WTC11 (cell line): Measurements from ENCODE around the gene ADAMTS5. TPM values are rescaled to one million over a fixed set of nuclear protein-coding genes. Genes with fewer than 3 reads are reported as not detected.

Experiments
- ATAC-seq: fragments of 200-7000 bp; cut with Tn5 transposase; 2 replicates; pipeline ENCODE4 v1.10.0; 2021; ENCODE audit warnings: mild to moderate bottlenecking, moderate library complexity
- CTCF ChIA-PET: fragments of 300-600 bp; sonication (Branson Sonifier 250); formaldehyde crosslinking; loops from one replicate; lab custom pipeline; 2021; ENCODE audit warnings: antibody characterized with exemption; lab: Charles Lee
- POLR2A ChIA-PET: fragments of 350-600 bp; sonication (Branson Sonifier 250); formaldehyde crosslinking; loops from one replicate; lab custom pipeline; 2021; ENCODE audit warnings: antibody characterized with exemption; lab: Charles Lee
- DNase-seq: peaks from one replicate; pipeline ENCODE4 v3.0.0; 2021; ENCODE audit warnings: low spot score
- H3K27ac Mint-ChIP-seq: 2 replicates; pipeline ENCODE4 v1.8.0; 2021; ENCODE audit warnings: mixed read lengths
- H3K27me3 Mint-ChIP-seq: 2 replicates; pipeline ENCODE4 v1.8.0; 2021; ENCODE audit warnings: low read depth, mild to moderate bottlenecking, moderate library complexity, mixed read lengths
- H3K36me3 Mint-ChIP-seq: 2 replicates; pipeline ENCODE4 v1.8.0; 2021; ENCODE audit warnings: mixed read lengths
- H3K4me1 Mint-ChIP-seq: 2 replicates; pipeline ENCODE4 v1.8.0; 2022; ENCODE audit warnings: mixed read lengths
- H3K4me3 Mint-ChIP-seq: 2 replicates; pipeline ENCODE4 v1.8.0; 2021; ENCODE audit warnings: mild to moderate bottlenecking, moderate library complexity, mixed read lengths
- H3K9me3 Mint-ChIP-seq: 2 replicates; pipeline ENCODE4 v1.8.0; 2021; ENCODE audit warnings: mixed read lengths
- ATF3 ChIP-seq: sonication (generic); formaldehyde crosslinking; conservative IDR thresholded peaks from 2 replicates; pipeline ENCODE4 v1.8.1; 2022; ENCODE audit warnings: mild to moderate bottlenecking, missing genetic modification reagents
- ATF6 ChIP-seq: sonication (generic); formaldehyde crosslinking; IDR thresholded peaks from 2 replicates; pipeline ENCODE4 v1.8.1; 2023; ENCODE audit warnings: mild to moderate bottlenecking, missing genetic modification reagents
- CBFB ChIP-seq: sonication (generic); formaldehyde crosslinking; IDR thresholded peaks from 2 replicates; pipeline ENCODE4 v1.8.1; 2022; ENCODE audit warnings: mild to moderate bottlenecking, low read depth, missing genetic modification reagents
- CREB1 ChIP-seq: sonication (generic); formaldehyde crosslinking; IDR thresholded peaks from 2 replicates; pipeline ENCODE4 v1.8.0; 2023; ENCODE audit warnings: mild to moderate bottlenecking, missing genetic modification reagents
- CREM ChIP-seq: sonication (generic); formaldehyde crosslinking; IDR thresholded peaks from 2 replicates; pipeline ENCODE4 v1.8.1; 2022; ENCODE audit warnings: mild to moderate bottlenecking, missing genetic modification reagents, moderate library complexity
- E2F4 ChIP-seq: sonication (generic); formaldehyde crosslinking; IDR thresholded peaks from 2 replicates; pipeline ENCODE4 v1.8.1; 2022; ENCODE audit warnings: low read depth, mild to moderate bottlenecking, moderate library complexity, missing genetic modification reagents, borderline replicate concordance
- EMX1 ChIP-seq: fragments of 250-450 bp; sonication (Bioruptor Pico); IDR thresholded peaks from 2 replicates; pipeline ENCODE4 v1.8.0; 2021; ENCODE audit warnings: mild to moderate bottlenecking
- FOXP1 ChIP-seq: sonication (generic); formaldehyde crosslinking; IDR thresholded peaks from 2 replicates; pipeline ENCODE4 v1.8.0; 2022; ENCODE audit warnings: missing genetic modification reagents, mild to moderate bottlenecking, moderate library complexity, borderline replicate concordance
- GRHL2 ChIP-seq: fragments of 250-450 bp; sonication (Bioruptor Pico); IDR thresholded peaks from 2 replicates; pipeline ENCODE4 v1.8.0; 2022; ENCODE audit warnings: mild to moderate bottlenecking, moderate library complexity; ENCODE audit not compliant: insufficient replicate concordance, severe bottlenecking
- IRF2 ChIP-seq: sonication (generic); formaldehyde crosslinking; IDR thresholded peaks from 2 replicates; pipeline ENCODE4 v1.8.0; 2022; ENCODE audit warnings: low read depth, missing genetic modification reagents, borderline replicate concordance
- JAZF1 ChIP-seq: fragments of 250-450 bp; sonication (Bioruptor Pico); IDR thresholded peaks from 2 replicates; pipeline ENCODE4 v1.9.0; 2021; ENCODE audit warnings: moderate library complexity, mild to moderate bottlenecking, inconsistent platforms
- MXD4 ChIP-seq: fragments of 250-450 bp; sonication (Bioruptor Pico); IDR thresholded peaks from 2 replicates; pipeline ENCODE4 v1.8.0; 2021; ENCODE audit warnings: mild to moderate bottlenecking, moderate library complexity, borderline replicate concordance
- MYBL2 ChIP-seq: sonication (generic); formaldehyde crosslinking; IDR thresholded peaks from 2 replicates; pipeline ENCODE4 v1.8.1; 2023; ENCODE audit warnings: mild to moderate bottlenecking, moderate library complexity, missing genetic modification reagents
- NFATC4 ChIP-seq: fragments of 250-450 bp; sonication (Bioruptor Pico); IDR thresholded peaks from 2 replicates; pipeline ENCODE4 v1.9.0; 2021; ENCODE audit warnings: mild to moderate bottlenecking
- NR3C1 ChIP-seq: sonication (generic); formaldehyde crosslinking; conservative IDR thresholded peaks from 2 replicates; pipeline ENCODE4 v1.8.1; 2023; ENCODE audit warnings: low read depth, mild to moderate bottlenecking, missing genetic modification reagents
- RELA ChIP-seq: sonication (generic); formaldehyde crosslinking; IDR thresholded peaks from 2 replicates; pipeline ENCODE4 v1.8.1; 2022; ENCODE audit warnings: missing genetic modification reagents, mild to moderate bottlenecking, borderline replicate concordance
- SOX15 ChIP-seq: fragments of 250-450 bp; sonication (Bioruptor Pico); IDR thresholded peaks from 2 replicates; pipeline ENCODE4 v1.9.0; 2021; ENCODE audit warnings: mild to moderate bottlenecking
- TP53 ChIP-seq: sonication (generic); formaldehyde crosslinking; IDR thresholded peaks from 2 replicates; pipeline ENCODE4 v1.8.1; 2023; ENCODE audit warnings: mild to moderate bottlenecking, missing genetic modification reagents
- USF2 ChIP-seq: sonication (generic); formaldehyde crosslinking; IDR thresholded peaks from 2 replicates; pipeline ENCODE4 v1.8.1; 2023; ENCODE audit warnings: mild to moderate bottlenecking, missing genetic modification reagents, moderate library complexity
- ZNF121 ChIP-seq: sonication (generic); formaldehyde crosslinking; IDR thresholded peaks from 2 replicates; pipeline ENCODE4 v1.8.0; 2023; ENCODE audit warnings: missing genetic modification reagents
- ZNF396 ChIP-seq: fragments of 250-450 bp; sonication (Bioruptor Pico); IDR thresholded peaks from 2 replicates; pipeline ENCODE4 v1.8.0; 2021; ENCODE audit warnings: mild to moderate bottlenecking, moderate library complexity, borderline replicate concordance
- total RNA-seq: library from RNA; stranded (reverse); gene quantifications from 3 replicates; pipeline ENCODE4 v1.2.3, GENCODE V29; 2021
- TF ChIP-seq, protein P1 (sequence below): sonication (generic); formaldehyde crosslinking; IDR thresholded peaks from 2 replicates; pipeline ENCODE4 v1.8.0; 2022; ENCODE audit warnings: mild to moderate bottlenecking, missing genetic modification reagents
- TF ChIP-seq, protein P2 (sequence below): fragments of 250-450 bp; sonication (Bioruptor Pico); IDR thresholded peaks from 2 replicates; pipeline ENCODE4 v2.1.2; 2022; ENCODE audit warnings: mild to moderate bottlenecking, moderate library complexity
- TF ChIP-seq, protein P3 (sequence below): sonication (generic); formaldehyde crosslinking; IDR thresholded peaks from 2 replicates; pipeline ENCODE4 v1.8.1; 2022; ENCODE audit warnings: mild to moderate bottlenecking, moderate library complexity, missing genetic modification reagents
- TF ChIP-seq, protein P4 (sequence below): sonication (generic); formaldehyde crosslinking; IDR thresholded peaks from 2 replicates; pipeline ENCODE4 v1.8.1; 2022; ENCODE audit warnings: mild to moderate bottlenecking, missing genetic modification reagents, moderate library complexity, borderline replicate concordance

Gene ADAMTS5
- total RNA-seq, 1 experiment from 2014 or later, result 1.6 TPM

- no peak for TF ChIP-seq IRF2 (CRISPR knock-in tag)
- TF ChIP-seq SOX15 (CRISPR knock-in tag), result no peak
- no peak for TF ChIP-seq CBFB
- TF ChIP-seq CREB1 (CRISPR knock-in tag), result no peak
- TF ChIP-seq FOXP1 (CRISPR knock-in tag), result no peak
- TF ChIP-seq ATF6 (CRISPR knock-in tag), result no peak
Measured at GRCh38 chr21:26936641-26937040, 30.2 kb downstream of the ADAMTS5 start (continued).

DNA sequence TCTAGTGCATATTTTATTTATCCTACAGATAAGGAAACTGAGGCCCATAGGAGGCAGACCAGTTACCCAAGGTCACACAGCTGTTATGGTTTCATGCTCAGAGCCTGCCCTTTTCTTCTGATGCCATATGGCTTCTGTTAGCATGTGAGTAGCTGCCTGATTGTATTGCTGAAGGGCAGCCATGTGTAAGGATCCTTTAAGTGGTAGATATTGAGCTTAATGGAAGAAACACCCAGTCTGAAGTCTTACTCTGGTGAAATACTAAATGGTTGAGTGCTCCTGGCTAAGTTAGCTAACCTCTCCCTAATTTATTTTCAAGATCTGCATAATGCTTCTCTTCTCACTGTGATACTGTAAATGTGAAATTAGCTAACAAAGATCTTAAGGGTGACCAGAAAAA is 30.9 kb downstream of the ADAMTS5 start:
- Mint-ChIP-seq H3K4me3 (no peak overlapping the region), H3K4me1 (peaks cover 4% of the 10 kb centered on the region; the same call in 1 of the 2 replicates), H3K27ac (no peak overlapping the region), H3K9me3 (no peaks in the 10 kb centered on the region)
- POLR2A ChIA-PET, result no interaction called here
- CTCF ChIA-PET, result interaction anchor here (0.7 to 2.1 kb wide), 2 partner anchors 26 kb away, joined by 3 to 7 read pairs; no protein-coding TSS in a partner anchor
- no peak for TF ChIP-seq EMX1 (CRISPR knock-in tag)
- TF ChIP-seq, all 79 proteins: peak for 0
- H3K27me3 Mint-ChIP-seq, result no peaks in the 10 kb centered on the region
- no peaks in the 10 kb centered on the region for H3K36me3 Mint-ChIP-seq
- no peak for DNase-seq
- ATAC-seq, result no peak

GRCh38 chr21:26934383-26934782 is 32.5 kb downstream of the ADAMTS5 start:
- no peak for ATAC-seq
- TF ChIP-seq MYBL2 (no peak), ZNF396 (CRISPR knock-in tag) (no peak), MXD4 (CRISPR knock-in tag) (no peak), GRHL2 (CRISPR knock-in tag) (no peak), E2F4 (CRISPR knock-in tag) (no peak), USF2 (CRISPR knock-in tag) (no peak), ATF3 (CRISPR knock-in tag) (no peak), ZNF121 (CRISPR knock-in tag) (no peak), RELA (CRISPR knock-in tag) (no peak), CREM (CRISPR knock-in tag) (no peak), NR3C1 (CRISPR knock-in tag) (no peak), TP53 (CRISPR knock-in tag) (no peak), JAZF1 (CRISPR knock-in tag) (no peak), NFATC4 (CRISPR knock-in tag) (no peak)
- TF ChIP-seq, protein P1, sequence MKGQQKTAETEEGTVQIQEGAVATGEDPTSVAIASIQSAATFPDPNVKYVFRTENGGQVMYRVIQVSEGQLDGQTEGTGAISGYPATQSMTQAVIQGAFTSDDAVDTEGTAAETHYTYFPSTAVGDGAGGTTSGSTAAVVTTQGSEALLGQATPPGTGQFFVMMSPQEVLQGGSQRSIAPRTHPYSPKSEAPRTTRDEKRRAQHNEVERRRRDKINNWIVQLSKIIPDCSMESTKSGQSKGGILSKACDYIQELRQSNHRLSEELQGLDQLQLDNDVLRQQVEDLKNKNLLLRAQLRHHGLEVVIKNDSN (CRISPR knock-in tag), result no peak
- TF ChIP-seq, protein P2, sequence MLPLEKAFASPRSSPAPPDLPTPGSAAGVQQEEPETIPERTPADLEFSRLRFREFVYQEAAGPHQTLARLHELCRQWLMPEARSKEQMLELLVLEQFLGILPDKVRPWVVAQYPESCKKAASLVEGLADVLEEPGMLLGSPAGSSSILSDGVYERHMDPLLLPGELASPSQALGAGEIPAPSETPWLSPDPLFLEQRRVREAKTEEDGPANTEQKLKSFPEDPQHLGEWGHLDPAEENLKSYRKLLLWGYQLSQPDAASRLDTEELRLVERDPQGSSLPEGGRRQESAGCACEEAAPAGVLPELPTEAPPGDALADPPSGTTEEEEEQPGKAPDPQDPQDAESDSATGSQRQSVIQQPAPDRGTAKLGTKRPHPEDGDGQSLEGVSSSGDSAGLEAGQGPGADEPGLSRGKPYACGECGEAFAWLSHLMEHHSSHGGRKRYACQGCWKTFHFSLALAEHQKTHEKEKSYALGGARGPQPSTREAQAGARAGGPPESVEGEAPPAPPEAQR (CRISPR knock-in tag), result no peak
- TF ChIP-seq, protein P3, sequence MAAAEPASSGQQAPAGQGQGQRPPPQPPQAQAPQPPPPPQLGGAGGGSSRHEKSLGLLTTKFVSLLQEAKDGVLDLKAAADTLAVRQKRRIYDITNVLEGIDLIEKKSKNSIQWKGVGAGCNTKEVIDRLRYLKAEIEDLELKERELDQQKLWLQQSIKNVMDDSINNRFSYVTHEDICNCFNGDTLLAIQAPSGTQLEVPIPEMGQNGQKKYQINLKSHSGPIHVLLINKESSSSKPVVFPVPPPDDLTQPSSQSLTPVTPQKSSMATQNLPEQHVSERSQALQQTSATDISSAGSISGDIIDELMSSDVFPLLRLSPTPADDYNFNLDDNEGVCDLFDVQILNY (CRISPR knock-in tag), result no peak
- TF ChIP-seq, protein P4, sequence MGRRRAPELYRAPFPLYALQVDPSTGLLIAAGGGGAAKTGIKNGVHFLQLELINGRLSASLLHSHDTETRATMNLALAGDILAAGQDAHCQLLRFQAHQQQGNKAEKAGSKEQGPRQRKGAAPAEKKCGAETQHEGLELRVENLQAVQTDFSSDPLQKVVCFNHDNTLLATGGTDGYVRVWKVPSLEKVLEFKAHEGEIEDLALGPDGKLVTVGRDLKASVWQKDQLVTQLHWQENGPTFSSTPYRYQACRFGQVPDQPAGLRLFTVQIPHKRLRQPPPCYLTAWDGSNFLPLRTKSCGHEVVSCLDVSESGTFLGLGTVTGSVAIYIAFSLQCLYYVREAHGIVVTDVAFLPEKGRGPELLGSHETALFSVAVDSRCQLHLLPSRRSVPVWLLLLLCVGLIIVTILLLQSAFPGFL (CRISPR knock-in tag), result no peak

More at GRCh38 chr21:26934383-26934782, 32.5 kb downstream of the ADAMTS5 start:
- Mint-ChIP-seq H3K27ac (no peak overlapping the region), H3K36me3 (no peaks in the 10 kb centered on the region), H3K9me3 (no peaks in the 10 kb centered on the region), H3K4me1 (no peaks in the 10 kb centered on the region), H3K27me3 (no peaks in the 10 kb centered on the region), H3K4me3 (no peak overlapping the region)
- CTCF ChIA-PET, result interaction anchor here (1.1 kb wide), 1 partner anchor 13 kb away, joined by 3 read pairs; no protein-coding TSS in a partner anchor
- POLR2A ChIA-PET, result no interaction called here
- DNase-seq, result no peak
